Stimulated activated CD8-positive, alpha-beta memory T cell treated with anti-CD3 and anti-CD28 coated beads, Interleukin-7, amount 100 ng/mL, for 1 hour (primary cell): ENCODE measurements around the gene CACFD1.

Experiments
- DNase-seq, 2 donors: peaks; one replicate each; pipeline ENCODE4 v3.0.0-alpha.2; 2020; ENCODE audit warnings: low read depth in 2 of 2

CACFD1 gene

DNA sequence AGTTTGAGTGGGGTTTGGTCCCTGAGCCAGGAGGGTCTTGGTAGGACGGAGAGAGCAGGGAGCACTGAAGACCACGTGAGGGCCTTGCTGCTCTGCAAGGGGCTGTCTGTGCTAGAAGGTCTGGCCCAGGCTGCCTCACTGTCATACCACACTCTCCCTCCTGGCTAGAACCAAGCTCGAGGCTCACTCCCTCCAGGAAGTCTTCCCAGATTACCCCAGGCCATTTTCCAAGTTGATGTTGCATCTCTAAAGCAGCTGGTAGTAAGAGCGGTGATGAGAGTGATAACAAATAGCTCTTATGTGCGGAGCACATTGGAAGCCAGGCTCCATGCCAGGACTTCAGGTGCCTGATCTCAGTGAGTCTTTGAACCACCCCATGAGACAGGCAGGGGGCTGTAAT is 58.4 kb downstream of the CACFD1 start:
- DNase-seq: no peak

GRCh38 chr9:133518706-133519449 is 59.1 kb downstream of the CACFD1 start:
- no peak for DNase-seq

GRCh38 chr9:133519693-133520092 is 59.9 kb downstream of the CACFD1 start:
- DNase-seq: no peak

GRCh38 chr9:133520121-133520835 is 60.5 kb downstream of the CACFD1 start:
- no peak for DNase-seq
